ENCODE results near the gene MALSU1.

MALSU1 gene

DNA sequence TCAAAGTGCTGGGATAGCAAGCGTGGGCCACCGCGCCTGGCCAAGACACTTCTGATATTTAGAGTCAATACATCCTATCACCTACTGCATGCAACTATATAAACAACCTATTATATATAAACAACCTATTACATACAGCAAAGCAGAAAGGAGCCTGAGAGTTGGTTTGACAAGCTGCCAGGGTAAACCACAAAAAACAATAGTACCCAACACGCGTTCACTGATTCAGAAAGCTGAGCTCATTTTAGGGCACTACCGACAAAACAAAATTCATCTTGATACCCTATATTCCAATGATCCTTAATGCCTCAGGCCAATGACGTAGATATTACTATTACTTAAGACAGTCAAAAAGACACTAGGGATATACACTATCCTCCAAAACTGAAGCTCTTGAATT is 16.2 kb downstream of the MALSU1 start:
- no peaks in the 10 kb centered on the region for H3K9me3 ChIP-seq (ENCODE audit: low read depth, low read length)
- no peak overlapping the region; the same call in 1 of the 2 replicates for H3K27ac ChIP-seq
- H3K4me3 ChIP-seq = no peak overlapping the region
- no peak overlapping the region for H3K9ac ChIP-seq (ENCODE audit: insufficient read length)
- DNase-seq (ENCODE audit: low read depth, low spot score) = no peak
- no peak for TF ChIP-seq POLR2AphosphoS5 (IDR thresholded peaks at IDR 0.05; ENCODE audit: borderline replicate concordance, low read depth, low read length)
- TF ChIP-seq FOXP2 (optimal IDR thresholded peaks at IDR 0.05; ENCODE audit: control extremely low read depth, extremely low read length, insufficient read depth) = no peak
- TF ChIP-seq EZH2 (IDR thresholded peaks at IDR 0.05) = no peak
- H3K36me3 ChIP-seq (ENCODE audit: insufficient read depth, low read length) = peaks cover 92% of the 10 kb centered on the region

DNA sequence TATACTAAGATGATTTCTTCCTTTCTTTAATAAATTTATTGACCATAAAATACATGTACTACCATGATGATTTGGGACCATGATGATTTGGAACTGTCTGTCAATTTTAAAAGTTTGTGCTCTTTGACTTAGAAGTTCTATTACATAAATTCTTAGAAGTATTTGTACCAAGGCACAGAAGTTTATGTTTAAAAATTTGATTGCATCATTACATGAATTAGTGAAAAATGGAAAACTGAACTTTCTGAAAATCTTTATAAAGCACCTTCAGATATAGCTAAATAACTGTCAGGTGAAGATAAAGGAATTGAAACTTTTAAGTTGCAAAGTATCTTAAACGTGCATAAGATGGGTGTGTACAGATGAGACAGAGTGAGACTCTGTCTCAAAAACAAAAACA is 32.0 kb downstream of the MALSU1 start:
- no peak for TF ChIP-seq EZH2 (IDR thresholded peaks at IDR 0.05)
- no peak for TF ChIP-seq POLR2AphosphoS5 (IDR thresholded peaks at IDR 0.05; ENCODE audit: borderline replicate concordance, low read depth, low read length)
- TF ChIP-seq FOXP2 (optimal IDR thresholded peaks at IDR 0.05; ENCODE audit: control extremely low read depth, extremely low read length, insufficient read depth) = no peak
- DNase-seq (ENCODE audit: low read depth, low spot score) = no peak
- H3K36me3 ChIP-seq (ENCODE audit: insufficient read depth, low read length) = peaks cover 72% of the 10 kb centered on the region
- no peak overlapping the region for H3K27ac ChIP-seq
- no peak overlapping the region for H3K4me3 ChIP-seq
- no peak overlapping the region for H3K9ac ChIP-seq (ENCODE audit: insufficient read length)
- H3K9me3 ChIP-seq (ENCODE audit: low read depth, low read length) = no peaks in the 10 kb centered on the region

DNA sequence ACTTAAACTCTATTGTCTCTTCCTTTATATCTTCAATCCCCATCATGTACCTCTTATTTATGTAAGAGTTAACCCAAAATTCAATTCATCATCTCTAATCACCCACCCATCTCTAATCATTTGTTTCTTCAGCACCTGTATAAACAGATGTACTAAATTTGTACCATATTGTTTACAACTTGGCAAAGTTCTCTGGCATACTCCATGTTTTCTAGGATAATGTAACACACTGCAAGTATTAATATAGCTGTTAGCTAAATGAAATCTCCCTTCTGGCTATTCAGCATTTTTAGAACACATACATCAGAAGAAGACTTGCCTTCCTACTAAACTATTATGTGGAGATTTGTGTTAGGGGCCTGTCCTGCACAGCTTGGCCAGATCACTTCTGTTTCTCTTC is 33.1 kb downstream of the MALSU1 start:
- H3K36me3 ChIP-seq (ENCODE audit: insufficient read depth, low read length) = peaks cover 83% of the 10 kb centered on the region

DNA sequence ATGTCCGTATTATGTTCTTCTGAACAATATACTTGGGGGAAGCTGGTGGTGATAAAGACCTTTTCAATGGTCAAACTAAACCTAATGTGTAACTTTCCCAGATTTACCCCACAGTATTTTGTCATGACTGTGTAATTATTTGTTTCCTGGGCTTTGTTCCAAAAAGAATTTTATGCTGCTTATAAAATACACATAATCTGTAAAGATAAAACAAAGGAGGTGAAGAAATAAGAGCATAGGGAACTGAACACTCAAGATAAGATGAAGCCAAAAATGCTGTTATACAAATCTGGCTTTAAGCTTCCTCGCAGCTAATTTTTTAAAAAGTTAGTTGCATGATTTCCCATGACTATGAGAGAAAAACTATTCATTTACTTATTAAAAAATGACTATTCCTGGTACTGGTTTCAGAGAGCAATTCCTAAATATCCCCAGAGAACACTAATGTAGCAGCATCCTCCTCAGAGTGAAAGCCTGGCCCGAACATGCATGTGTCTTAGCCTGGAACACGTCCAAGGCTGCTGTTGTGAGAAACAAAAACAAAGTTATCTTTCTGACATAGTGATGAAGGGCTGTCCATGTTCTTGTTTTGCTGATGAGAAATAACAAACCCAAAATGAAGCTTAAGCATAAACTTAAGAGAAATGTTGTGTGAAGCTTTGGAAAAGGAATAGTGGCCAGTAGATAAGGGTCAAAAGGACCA is 33.9 kb downstream of the MALSU1 start:
- Histone ChIP-seq H3K36me3 (ENCODE audit: insufficient read depth, low read length) (peaks cover 83% of the 10 kb centered on the region), H3K27ac (peak overlapping the region; percentile 49; the same call in 1 of the 2 replicates)

More for the DNA sequence above, 33.1 kb downstream of the MALSU1 start:
- DNase-seq (ENCODE audit: low read depth, low spot score) = no peak
- Histone ChIP-seq H3K9ac (ENCODE audit: insufficient read length) (no peak overlapping the region), H3K9me3 (ENCODE audit: low read depth, low read length) (no peaks in the 10 kb centered on the region), H3K27ac (no peak overlapping the region), H3K4me3 (no peak overlapping the region)
- TF ChIP-seq FOXP2 (optimal IDR thresholded peaks at IDR 0.05; ENCODE audit: control extremely low read depth, extremely low read length, insufficient read depth) = no peak

DNA sequence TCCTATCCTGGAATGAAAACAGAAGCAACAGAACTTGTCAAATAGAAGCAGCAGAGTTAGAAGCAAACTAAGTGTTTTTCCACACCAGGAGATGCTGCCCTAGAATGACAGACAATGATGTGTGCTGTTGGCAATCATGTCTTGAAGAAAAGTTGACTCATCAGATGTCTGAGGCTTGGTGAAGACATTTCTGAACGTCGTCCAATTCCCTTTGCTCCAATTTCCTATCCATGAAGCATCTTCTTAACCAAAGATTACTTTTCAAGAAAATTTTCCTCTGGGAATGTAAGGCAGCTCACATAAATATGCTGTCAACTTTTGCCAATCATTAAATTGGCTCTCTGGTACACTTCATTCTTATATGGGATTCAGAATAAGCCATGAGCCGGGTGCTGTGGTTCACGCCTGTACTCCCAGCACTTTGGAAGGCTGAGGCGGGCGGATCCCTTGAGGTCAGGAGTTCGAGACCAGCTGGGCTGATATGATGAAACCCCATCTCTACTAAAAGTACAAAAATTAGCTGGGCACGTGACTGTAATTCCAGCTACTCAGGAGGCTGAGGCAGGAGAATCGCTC is 34.6 kb downstream of the MALSU1 start:
- 0 out of 2 replicates have a peak, but pooled peaks cover 3% of the 10 kb centered on the region for H3K9me3 ChIP-seq (ENCODE audit: low read depth, low read length)
- peaks cover 83% of the 10 kb centered on the region for H3K36me3 ChIP-seq (ENCODE audit: insufficient read depth, low read length)
- TF ChIP-seq EZH2 (IDR thresholded peaks at IDR 0.05) (no peak), POLR2AphosphoS5 (IDR thresholded peaks at IDR 0.05; ENCODE audit: borderline replicate concordance, low read depth, low read length) (no peak), FOXP2 (optimal IDR thresholded peaks at IDR 0.05; ENCODE audit: control extremely low read depth, extremely low read length, insufficient read depth) (no peak)
- DNase-seq (ENCODE audit: low read depth, low spot score) = no peak
- no peak overlapping the region for H3K4me3 ChIP-seq
- peak overlapping the region; percentile 21; the same call in 1 of the 2 replicates for H3K27ac ChIP-seq
- no peak overlapping the region for H3K9ac ChIP-seq (ENCODE audit: insufficient read length)

More for the DNA sequence above, 33.9 kb downstream of the MALSU1 start:
- no peak for DNase-seq (ENCODE audit: low read depth, low spot score)
- H3K4me3 ChIP-seq = no peak overlapping the region
- H3K9ac ChIP-seq (ENCODE audit: insufficient read length) = no peak overlapping the region
- H3K9me3 ChIP-seq (ENCODE audit: low read depth, low read length) = 0 out of 2 replicates have a peak, but pooled peaks cover 3% of the 10 kb centered on the region
- TF ChIP-seq POLR2AphosphoS5 (IDR thresholded peaks at IDR 0.05; ENCODE audit: borderline replicate concordance, low read depth, low read length) (no peak), FOXP2 (optimal IDR thresholded peaks at IDR 0.05; ENCODE audit: control extremely low read depth, extremely low read length, insufficient read depth) (no peak), EZH2 (IDR thresholded peaks at IDR 0.05) (no peak)

DNA sequence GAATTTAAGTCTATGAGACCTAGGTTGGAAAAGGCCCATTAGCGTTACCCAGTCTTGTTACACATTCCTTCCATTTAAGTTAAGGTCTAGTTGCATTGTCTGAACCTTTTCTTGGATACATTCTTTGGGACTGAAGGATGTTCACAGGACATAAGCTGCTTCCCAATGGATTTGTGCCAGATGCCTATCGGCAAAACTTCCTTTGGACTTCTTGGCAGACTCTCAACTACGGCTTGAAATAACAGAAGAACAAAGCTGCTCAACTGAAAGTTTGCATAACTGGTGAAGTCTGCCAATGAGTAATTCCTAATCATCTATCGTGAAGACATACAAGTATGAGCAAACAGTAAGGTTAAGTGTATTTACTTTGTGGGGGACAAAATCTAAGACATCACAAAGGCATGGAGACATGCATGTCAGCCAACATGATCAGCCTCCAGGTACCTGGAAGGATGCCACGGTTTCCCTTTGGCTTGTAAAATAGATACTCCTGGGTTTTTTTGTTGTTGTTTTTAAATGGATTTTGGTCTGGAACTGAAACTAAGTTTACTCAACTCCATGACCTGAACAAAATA is 35.4 kb downstream of the MALSU1 start:
- DNase-seq (ENCODE audit: low read depth, low spot score) = no peak
- TF ChIP-seq POLR2AphosphoS5 (IDR thresholded peaks at IDR 0.05; ENCODE audit: borderline replicate concordance, low read depth, low read length) (no peak), FOXP2 (optimal IDR thresholded peaks at IDR 0.05; ENCODE audit: control extremely low read depth, extremely low read length, insufficient read depth) (no peak), EZH2 (IDR thresholded peaks at IDR 0.05) (no peak)
- Histone ChIP-seq H3K27ac (peak overlapping the region; percentile 52), H3K9me3 (ENCODE audit: low read depth, low read length) (0 out of 2 replicates have a peak, but pooled peaks cover 3% of the 10 kb centered on the region), H3K4me3 (no peak overlapping the region), H3K36me3 (ENCODE audit: insufficient read depth, low read length) (peaks cover 86% of the 10 kb centered on the region), H3K9ac (ENCODE audit: insufficient read length) (no peak overlapping the region)

DNA sequence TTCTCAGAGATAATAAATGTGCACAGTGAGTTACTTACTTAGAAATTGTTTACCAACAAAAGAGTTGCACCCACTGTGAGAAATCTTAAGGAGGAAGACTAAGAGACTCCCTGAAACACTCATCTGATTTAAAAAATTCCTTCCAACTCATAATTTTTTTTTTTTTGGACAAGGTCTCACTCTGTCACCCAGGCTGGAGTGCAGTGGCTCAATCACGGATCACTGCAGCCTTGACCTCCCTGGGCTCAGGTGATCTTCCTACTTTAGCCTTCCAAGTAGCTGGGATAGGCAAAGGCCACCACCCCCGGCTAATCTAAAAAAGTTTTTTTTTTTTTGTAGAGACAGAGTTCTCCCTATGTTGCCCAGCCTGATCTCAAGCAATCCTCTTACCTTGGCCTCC is 36.0 kb downstream of the MALSU1 start:
- peaks cover 86% of the 10 kb centered on the region for H3K36me3 ChIP-seq (ENCODE audit: insufficient read depth, low read length)
- H3K4me3 ChIP-seq = no peak overlapping the region
- DNase-seq (ENCODE audit: low read depth, low spot score) = no peak
- H3K9ac ChIP-seq (ENCODE audit: insufficient read length) = no peak overlapping the region
- TF ChIP-seq FOXP2 (optimal IDR thresholded peaks at IDR 0.05; ENCODE audit: control extremely low read depth, extremely low read length, insufficient read depth) = no peak
- no peak for TF ChIP-seq POLR2AphosphoS5 (IDR thresholded peaks at IDR 0.05; ENCODE audit: borderline replicate concordance, low read depth, low read length)
- TF ChIP-seq EZH2 (IDR thresholded peaks at IDR 0.05) = no peak
- H3K27ac ChIP-seq = peak overlapping the region; percentile 52; the same call in 1 of the 2 replicates
- H3K9me3 ChIP-seq (ENCODE audit: low read depth, low read length) = 0 out of 2 replicates have a peak, but pooled peaks cover 3% of the 10 kb centered on the region

DNA sequence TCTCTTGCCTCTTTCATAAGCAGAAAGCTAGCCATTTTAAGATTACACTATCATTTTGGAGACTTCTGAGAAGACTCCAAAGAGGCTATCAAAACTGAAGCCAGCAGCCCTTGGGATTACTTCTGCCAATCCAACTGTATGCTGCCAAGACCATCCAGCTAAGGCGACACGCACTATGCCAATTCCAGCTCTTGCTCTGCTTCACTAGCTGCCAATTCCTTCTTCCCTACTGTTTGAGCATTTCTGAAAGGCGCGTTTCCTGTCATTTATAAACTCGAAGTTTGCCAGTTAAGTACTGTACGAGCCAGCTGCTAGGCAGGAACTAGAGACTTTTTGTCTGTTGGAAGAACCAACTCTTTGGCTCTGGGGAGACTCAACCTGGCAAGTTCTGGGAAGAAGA is 36.5 kb downstream of the MALSU1 start:
- no peak for DNase-seq (ENCODE audit: low read depth, low spot score)
- Histone ChIP-seq H3K27ac (peak overlapping the region; percentile 52; the same call in 1 of the 2 replicates), H3K36me3 (ENCODE audit: insufficient read depth, low read length) (peaks cover 88% of the 10 kb centered on the region)

More for the DNA sequence above, 36.5 kb downstream of the MALSU1 start:
- Histone ChIP-seq H3K9me3 (ENCODE audit: low read depth, low read length) (0 out of 2 replicates have a peak, but pooled peaks cover 3% of the 10 kb centered on the region), H3K4me3 (no peak overlapping the region), H3K9ac (ENCODE audit: insufficient read length) (no peak overlapping the region)
- TF ChIP-seq FOXP2 (optimal IDR thresholded peaks at IDR 0.05; ENCODE audit: control extremely low read depth, extremely low read length, insufficient read depth) = no peak
- TF ChIP-seq POLR2AphosphoS5 (IDR thresholded peaks at IDR 0.05; ENCODE audit: borderline replicate concordance, low read depth, low read length) = no peak
- no peak for TF ChIP-seq EZH2 (IDR thresholded peaks at IDR 0.05)

Data from SK-N-MC (cell line).